Lower lobe of right lung (tissue), 2 donors: Measurements from ENCODE around the gene TENM3. TPM values are rescaled to one million over a fixed set of nuclear protein-coding genes. Genes with fewer than 3 reads are reported as not detected.

Experiments used
- ATAC-seq, 2 donors: fragments of 200-7000 bp; cut with Tn5 transposase; one replicate each; pipeline ENCODE4 v1.9.1; 2020 to 2022; ENCODE audit warnings: mild to moderate bottlenecking in 2 of 2, moderate library complexity in 2 of 2
- DNase-seq: peaks from one replicate; pipeline ENCODE4 v3.0.0-alpha.2; 2020
- H3K27ac ChIP-seq: fragments of 200-600 bp; one replicate; pipeline ENCODE4 v1.8.0; 2022
- H3K27me3 ChIP-seq: fragments of 200-600 bp; one replicate; pipeline ENCODE4 v1.8.0; 2022; ENCODE audit warnings: low read depth
- H3K36me3 ChIP-seq: fragments of 200-600 bp; one replicate; pipeline ENCODE4 v1.8.0; 2022; ENCODE audit warnings: mild to moderate bottlenecking
- H3K4me1 ChIP-seq: fragments of 200-600 bp; one replicate; pipeline ENCODE4 v1.8.0; 2022
- H3K4me3 ChIP-seq: fragments of 200-600 bp; one replicate; pipeline ENCODE4 v1.8.0; 2022; ENCODE audit warnings: mild to moderate bottlenecking
- H3K9me3 ChIP-seq: fragments of 200-600 bp; one replicate; pipeline ENCODE4 v1.8.0; 2022
- CTCF ChIP-seq: fragments of 200-600 bp; IDR thresholded peaks from one replicate; pipeline ENCODE4 v1.8.0; 2022; ENCODE audit warnings: antibody characterized with exemption, mild to moderate bottlenecking
- intact Hi-C: fragments of 100-400 bp; cut with DNase I; formaldehyde crosslinking; loops from one replicate; pipeline ENCODE4 v1.11.0; 2022
- total RNA-seq: library from RNA; stranded (reverse); fragmentation: NEBNext Ultra II Directional; extraction: Animal tissue kit (Norgen Biotek cat#: 25700); gene quantifications from one replicate; pipeline ENCODE4 v1.2.1, GENCODE V29; 2021
- donor health status: DM: no; HTN: yes; CAD: no; lungs with severe emphysema.

TENM3 gene
- total RNA-seq, 1 donor from 2014 or later: 1.9 TPM

- H3K27ac ChIP-seq: no peak overlapping the region
- no peaks in the 10 kb centered on the region for H3K36me3 ChIP-seq
- no peak for TF ChIP-seq CTCF
- DNase-seq (no peak), ATAC-seq (no peak)
- no peaks in the 10 kb centered on the region for H3K4me1 ChIP-seq
- no peaks in the 10 kb centered on the region for H3K9me3 ChIP-seq
- intact Hi-C loops: no loop called here
- no peaks in the 10 kb centered on the region for H3K27me3 ChIP-seq
- no peak overlapping the region for H3K4me3 ChIP-seq
Measured at GRCh38 chr4:182671749-182672148, 428.5 kb downstream of the TENM3 start.

GRCh38 chr4:182678590-182678989 lies 435.4 kb downstream of the TENM3 start:
- H3K4me1 ChIP-seq: no peaks in the 10 kb centered on the region
- H3K27me3 ChIP-seq: no peaks in the 10 kb centered on the region
- intact Hi-C loops: no loop called here
- TF ChIP-seq CTCF: no peak
- no peak overlapping the region for H3K4me3 ChIP-seq
- ATAC-seq: no peak
- no peak overlapping the region for H3K27ac ChIP-seq
- no peaks in the 10 kb centered on the region for H3K9me3 ChIP-seq
- DNase-seq: no peak
- H3K36me3 ChIP-seq: no peaks in the 10 kb centered on the region

GRCh38 chr4:182679533-182679932 lies 436.3 kb downstream of the TENM3 start:
- H3K27ac ChIP-seq: no peak overlapping the region
- no peaks in the 10 kb centered on the region for H3K4me1 ChIP-seq
- no peak for TF ChIP-seq CTCF
- intact Hi-C loops: no loop called here
- no peak overlapping the region for H3K4me3 ChIP-seq
- ATAC-seq: no peak
- no peaks in the 10 kb centered on the region for H3K27me3 ChIP-seq
- DNase-seq: no peak
- no peaks in the 10 kb centered on the region for H3K36me3 ChIP-seq
- H3K9me3 ChIP-seq: no peaks in the 10 kb centered on the region

- intact Hi-C loops: no loop called here
- no peak for DNase-seq
Measured at GRCh38 chr4:182680234-182680653, 437.0 kb downstream of the TENM3 start.

GRCh38 chr4:182683661-182684060 lies 440.5 kb downstream of the TENM3 start:
- no peaks in the 10 kb centered on the region for H3K4me1 ChIP-seq
- no peak for TF ChIP-seq CTCF
- DNase-seq: no peak
- no peaks in the 10 kb centered on the region for H3K27me3 ChIP-seq
- no peaks in the 10 kb centered on the region for H3K9me3 ChIP-seq
- no peak overlapping the region for H3K4me3 ChIP-seq
- H3K27ac ChIP-seq: no peak overlapping the region
- intact Hi-C loops: no loop called here
- no peak for ATAC-seq
- H3K36me3 ChIP-seq: no peaks in the 10 kb centered on the region

More at GRCh38 chr4:182680234-182680653, 437.0 kb downstream of the TENM3 start:
- ATAC-seq: no peak
- Histone ChIP-seq H3K36me3 (no peaks in the 10 kb centered on the region), H3K4me3 (no peak overlapping the region), H3K27ac (no peak overlapping the region), H3K9me3 (no peaks in the 10 kb centered on the region), H3K4me1 (no peaks in the 10 kb centered on the region), H3K27me3 (no peaks in the 10 kb centered on the region)
- TF ChIP-seq CTCF: no peak

- H3K4me1 ChIP-seq: no peaks in the 10 kb centered on the region
- ATAC-seq: no peak
- no peak for DNase-seq
- no peaks in the 10 kb centered on the region for H3K36me3 ChIP-seq
- no peak overlapping the region for H3K27ac ChIP-seq
- H3K4me3 ChIP-seq: no peak overlapping the region
- intact Hi-C loops: no loop called here
- no peak for TF ChIP-seq CTCF
- H3K9me3 ChIP-seq: no peaks in the 10 kb centered on the region
- H3K27me3 ChIP-seq: no peaks in the 10 kb centered on the region
Measured at GRCh38 chr4:182684796-182685195, 441.6 kb downstream of the TENM3 start.
